NB4 (cell line): ENCODE data around the gene DOCK6.

Experiments
- DNase-seq: peaks from one replicate; pipeline ENCODE4 v3.0.0; 2010; ENCODE audit warnings: low read depth
- H3K4me3 ChIP-seq: one replicate; pipeline ENCODE4 v1.5.1; 2011; ENCODE audit warnings: mild to moderate bottlenecking, low read depth, low read length, moderate library complexity
- CTCF ChIP-seq: IDR thresholded peaks from one replicate; pipeline ENCODE4 v1.5.1; 2012; ENCODE audit warnings: low read depth, low read length
- MAX ChIP-seq: IDR thresholded peaks from 2 replicates; pipeline ENCODE4 v1.6.1; 2011; ENCODE audit warnings: low read depth, low read length
- MYC ChIP-seq: IDR thresholded peaks from 2 replicates; pipeline ENCODE4 v1.6.1; 2011; ENCODE audit warnings: low read depth, low read length
- POLR2A ChIP-seq: IDR thresholded peaks from 2 replicates; pipeline ENCODE4 v1.6.1; 2011; ENCODE audit warnings: mild to moderate bottlenecking; ENCODE audit not compliant: insufficient read length; ENCODE audit errors: extremely low read depth

The DOCK6 gene

GRCh38 chr19:11242025-11242424 lies 20.3 kb downstream of the DOCK6 start:
- no peak overlapping the region for H3K4me3 ChIP-seq
- no peak for DNase-seq
- TF ChIP-seq MYC (no peak), CTCF (no peak), POLR2A (no peak), MAX (no peak)

- no peak for DNase-seq
- no peak for TF ChIP-seq POLR2A
- no peak for TF ChIP-seq MAX
- no peak for TF ChIP-seq CTCF
- no peak for TF ChIP-seq MYC
Measured at GRCh38 chr19:11240008-11240444, 22.3 kb downstream of the DOCK6 start.

GRCh38 chr19:11239377-11240000 lies 22.8 kb downstream of the DOCK6 start, which contains the start of gene ANGPTL8:
TSS of gene ANGPTL8 (plus strand) at chr19:11239619. CDS start at chr19:11239638, 19 bp downstream.
- no peak for TF ChIP-seq MYC
- TF ChIP-seq POLR2A, result no peak
- no peak for TF ChIP-seq CTCF
- no peak for TF ChIP-seq MAX
- no peak within 1 kb of the TSS for H3K4me3 ChIP-seq
- no peak for DNase-seq

More at GRCh38 chr19:11240008-11240444, 22.3 kb downstream of the DOCK6 start:
- H3K4me3 ChIP-seq, result no peak overlapping the region

GRCh38 chr19:11238781-11239376 lies 23.4 kb downstream of the DOCK6 start:
- DNase-seq, result no peak
- TF ChIP-seq MAX, result no peak
- TF ChIP-seq POLR2A, result no peak
- no peak for TF ChIP-seq CTCF
- no peak for TF ChIP-seq MYC
- H3K4me3 ChIP-seq, result no peak overlapping the region

GRCh38 chr19:11238041-11238440 lies 24.3 kb downstream of the DOCK6 start:
- DNase-seq, result no peak
- no peak overlapping the region for H3K4me3 ChIP-seq
- no peak for TF ChIP-seq MYC
- no peak for TF ChIP-seq MAX
- no peak for TF ChIP-seq POLR2A
- no peak for TF ChIP-seq CTCF
